ENCODE results near the gene TMEM51. TPM values are rescaled to one million over a fixed set of nuclear protein-coding genes. Genes with fewer than 3 reads are reported as not detected.
A peak's percentile ranks its signal among the peaks of the same experiment; 100 is the strongest.

Gene TMEM51
- total and polyA plus RNA-seq, 10 of the 15 experiments (the other 5 are each of a cell fraction or from before 2014, with no cell fraction given) = 0.55 to 4.8 (median 3.1) TPM

DNA sequence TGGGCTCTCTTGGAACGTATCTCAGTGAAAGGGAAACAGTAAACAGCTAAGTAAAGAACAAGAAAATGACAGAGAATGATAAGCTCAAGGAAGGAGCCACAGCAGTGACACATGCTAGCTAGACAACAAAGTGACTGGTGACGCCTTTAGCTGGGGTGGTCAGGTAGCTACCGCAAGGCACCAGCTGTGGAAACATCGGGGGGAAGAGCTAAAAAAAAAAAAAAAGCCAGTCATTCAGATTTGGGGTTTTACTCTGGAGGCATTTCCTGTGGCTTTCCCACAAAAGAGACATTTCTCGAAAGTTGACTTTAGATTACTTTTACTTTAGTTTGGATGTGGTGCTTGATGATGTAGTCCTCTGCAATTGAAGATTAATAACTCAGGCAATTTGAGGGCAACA is 95.5 kb downstream of the TMEM51 start:
- ATAC-seq = peak; percentile 75
- peaks cover 33% of the 10 kb centered on the region for H3K4me1 ChIP-seq (ENCODE audit: control insufficient read depth, insufficient read depth, low read length)
- H4K20me1 ChIP-seq (ENCODE audit: control insufficient read depth, insufficient read depth) = no peaks in the 10 kb centered on the region
- no peak for FAIRE-seq
- H3K27ac ChIP-seq (ENCODE audit: control insufficient read depth, insufficient read depth) = no peak overlapping the region
- ChIA-PET SMC1A (ENCODE audit: uncharacterized antibody, unreplicated experiment) (interaction anchor here (0.6 to 4.1 kb wide), 14 partner anchors 10 to 1876 kb away, joined by 3 to 28 read pairs (median 4); no protein-coding TSS in a partner anchor), CTCF (interaction anchor here (0.7 to 2.8 kb wide), 6 partner anchors 9 to 121 kb away, joined by 3 to 20 read pairs (median 6); no protein-coding TSS in a partner anchor), RAD21 (ENCODE audit: unreplicated experiment) (interaction anchor here (0.7 to 2.9 kb wide), 12 partner anchors 10 to 120 kb away, joined by 3 to 20 read pairs (median 8); partner anchors contain the start of gene TMEM51), POLR2A (interaction anchor here (0.6 to 4.0 kb wide), 11 partner anchors 11 to 92 kb away, joined by 3 to 18 read pairs (median 4); no protein-coding TSS in a partner anchor)
- in situ Hi-C loops (cut with MboI) (no loop called here), intact Hi-C loops (cut with micrococcal nuclease; ENCODE audit: unreplicated experiment) (loop anchor here (5.0 kb wide), 1 partner anchor 92 kb away; no protein-coding TSS in a partner anchor)
- H3K4me2 ChIP-seq (ENCODE audit: control insufficient read depth, insufficient read depth) = peak overlapping the region; percentile 59
- no peaks in the 10 kb centered on the region for H3K36me3 ChIP-seq (ENCODE audit: control insufficient read depth in 2 of 2, insufficient read depth in 2 of 2, low read length in 1 of 2)
- BruUV-seq (replicated peaks) = no TSS peak
- no peak for DNase-seq (ENCODE audit: low read depth, low spot score)
- H2AFZ ChIP-seq (ENCODE audit: control insufficient read depth, low read depth, low read length) = peak overlapping the region; percentile 48
- 4% methylated on average over 5 of the region's 5 CpGs for WGBS (ENCODE audit: insufficient coverage, insufficient replicate concordance, low lambda C conversion rate, missing lambda C conversion rate)
- no peaks in the 10 kb centered on the region for H3K27me3 ChIP-seq (replicated peaks in 1 of 2; ENCODE audit: control insufficient read depth in 2 of 2, insufficient read depth in 2 of 2, low read length in 1 of 2)
- no peak overlapping the region for H3K4me3 ChIP-seq
- H3K79me2 ChIP-seq (ENCODE audit: control insufficient read depth, insufficient read depth, low read length) = no peaks in the 10 kb centered on the region
- peaks cover 12% of the 10 kb centered on the region; the same call in 2 of the 3 replicates for H3K9me3 ChIP-seq (replicated peaks; ENCODE audit: control insufficient read depth, insufficient read depth, low read length)
- H3K9ac ChIP-seq (ENCODE audit: control insufficient read depth, insufficient read depth, low read length) = no peak overlapping the region
- no peak for TF ChIP-seq BMI1 (IDR thresholded peaks at IDR 0.05; ENCODE audit: borderline replicate concordance)
- no peak for TF ChIP-seq ELK1 (IDR thresholded peaks at IDR 0.05; ENCODE audit: low read depth, low read length)
- TF ChIP-seq BCL11A (IDR thresholded peaks at IDR 0.05; ENCODE audit: low read depth, low read length) = no peak
- TF ChIP-seq SPI1 (IDR thresholded peaks at IDR 0.05; ENCODE audit: borderline replicate concordance, insufficient read depth, low read depth, low read length) = no peak
- no peak for TF ChIP-seq ZNF622 (IDR thresholded peaks at IDR 0.05)
- TF ChIP-seq ESRRA (IDR thresholded peaks at IDR 0.05; ENCODE audit: low read length) = no peak
- TF ChIP-seq SMC3 (IDR thresholded peaks at IDR 0.05; ENCODE audit: borderline replicate concordance, low read length) = no peak
- TF ChIP-seq, protein P1, sequence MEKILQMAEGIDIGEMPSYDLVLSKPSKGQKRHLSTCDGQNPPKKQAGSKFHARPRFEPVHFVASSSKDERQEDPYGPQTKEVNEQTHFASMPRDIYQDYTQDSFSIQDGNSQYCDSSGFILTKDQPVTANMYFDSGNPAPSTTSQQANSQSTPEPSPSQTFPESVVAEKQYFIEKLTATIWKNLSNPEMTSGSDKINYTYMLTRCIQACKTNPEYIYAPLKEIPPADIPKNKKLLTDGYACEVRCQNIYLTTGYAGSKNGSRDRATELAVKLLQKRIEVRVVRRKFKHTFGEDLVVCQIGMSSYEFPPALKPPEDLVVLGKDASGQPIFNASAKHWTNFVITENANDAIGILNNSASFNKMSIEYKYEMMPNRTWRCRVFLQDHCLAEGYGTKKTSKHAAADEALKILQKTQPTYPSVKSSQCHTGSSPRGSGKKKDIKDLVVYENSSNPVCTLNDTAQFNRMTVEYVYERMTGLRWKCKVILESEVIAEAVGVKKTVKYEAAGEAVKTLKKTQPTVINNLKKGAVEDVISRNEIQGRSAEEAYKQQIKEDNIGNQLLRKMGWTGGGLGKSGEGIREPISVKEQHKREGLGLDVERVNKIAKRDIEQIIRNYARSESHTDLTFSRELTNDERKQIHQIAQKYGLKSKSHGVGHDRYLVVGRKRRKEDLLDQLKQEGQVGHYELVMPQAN (conservative IDR thresholded peaks at IDR 0.05) = no peak
- TF ChIP-seq, protein P2, sequence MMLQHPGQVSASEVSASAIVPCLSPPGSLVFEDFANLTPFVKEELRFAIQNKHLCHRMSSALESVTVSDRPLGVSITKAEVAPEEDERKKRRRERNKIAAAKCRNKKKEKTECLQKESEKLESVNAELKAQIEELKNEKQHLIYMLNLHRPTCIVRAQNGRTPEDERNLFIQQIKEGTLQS (IDR thresholded peaks at IDR 0.05; ENCODE audit: borderline replicate concordance, extremely low read depth, low read depth, low read length) = no peak
- TF ChIP-seq FOXM1 (IDR thresholded peaks at IDR 0.05; ENCODE audit: low read depth, low read length) = no peak
- no peak for TF ChIP-seq FOS (IDR thresholded peaks at IDR 0.05; ENCODE audit: borderline replicate concordance, extremely low read depth, insufficient read length)
- no peak for TF ChIP-seq ZNF217 (IDR thresholded peaks at IDR 0.05)
- no peak for TF ChIP-seq MTA3 (IDR thresholded peaks at IDR 0.05; ENCODE audit: borderline replicate concordance, low read length)
- TF ChIP-seq RUNX3 (IDR thresholded peaks at IDR 0.05; ENCODE audit: low read length) = peak; percentile 93
- no peak for TF ChIP-seq SRF (IDR thresholded peaks at IDR 0.05; ENCODE audit: low read depth in 2 of 2, low read length in 2 of 2)
- TF ChIP-seq MXI1 (IDR thresholded peaks at IDR 0.05; ENCODE audit: low read depth, low read length) = no peak
- TF ChIP-seq BACH1 (IDR thresholded peaks at IDR 0.05; ENCODE audit: borderline replicate concordance) = no peak
- TF ChIP-seq HDGF (IDR thresholded peaks at IDR 0.05) = no peak
- no peak for TF ChIP-seq CHD4 (IDR thresholded peaks at IDR 0.05)
- TF ChIP-seq TCF7 (IDR thresholded peaks at IDR 0.05; ENCODE audit: borderline replicate concordance) = no peak
- TF ChIP-seq ATF7 (IDR thresholded peaks at IDR 0.05; ENCODE audit: low read depth) = peak; percentile 84
- TF ChIP-seq NFYB (IDR thresholded peaks at IDR 0.05; ENCODE audit: insufficient read depth, low read depth, low read length) = no peak
- TF ChIP-seq EP300 (IDR thresholded peaks at IDR 0.05; ENCODE audit: borderline replicate concordance in 1 of 2, control insufficient read depth in 1 of 2, low read depth in 2 of 2, low read length in 2 of 2) = peak; percentile 45 to 51; a peak in 2 of 4 replicates

Measured in GM12878 (cell line).